PC-9 (cell line): Measurements from ENCODE around the gene PNPO.

Experiments used
- EZH2 ChIP-seq: fragments of 200-600 bp; sonication (generic); IDR thresholded peaks from 2 replicates; pipeline ENCODE4 v1.8.0; 2017; ENCODE audit warnings: antibody characterized with exemption, low read depth
- TF ChIP-seq, protein P1 (sequence below): fragments of 200-600 bp; sonication (generic); conservative IDR thresholded peaks from 2 replicates; pipeline ENCODE4 v1.6.1; 2017; ENCODE audit warnings: mixed run types, antibody characterized with exemption, mild to moderate bottlenecking, moderate library complexity

DNA sequence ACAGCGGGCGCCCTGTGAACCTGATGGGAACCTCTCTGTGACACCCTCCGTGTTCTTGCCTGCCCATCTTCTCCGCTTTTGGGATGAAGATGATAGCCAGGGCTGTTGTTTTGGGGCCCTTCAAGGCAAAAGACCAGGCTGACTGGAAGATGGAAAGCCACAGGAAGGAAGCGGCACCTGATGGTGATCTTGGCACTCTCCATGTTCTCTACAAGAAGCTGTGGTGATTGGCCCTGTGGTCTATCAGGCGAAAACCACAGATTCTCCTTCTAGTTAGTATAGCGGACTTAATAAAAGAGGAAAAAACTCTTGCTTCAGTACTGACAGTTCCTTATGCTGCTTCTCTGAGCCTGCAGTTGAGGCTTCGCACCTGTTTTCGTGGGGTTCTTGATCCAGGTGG is 40.1 kb downstream of the PNPO start:
- TF ChIP-seq EZH2 = no peak
- TF ChIP-seq, protein P1, sequence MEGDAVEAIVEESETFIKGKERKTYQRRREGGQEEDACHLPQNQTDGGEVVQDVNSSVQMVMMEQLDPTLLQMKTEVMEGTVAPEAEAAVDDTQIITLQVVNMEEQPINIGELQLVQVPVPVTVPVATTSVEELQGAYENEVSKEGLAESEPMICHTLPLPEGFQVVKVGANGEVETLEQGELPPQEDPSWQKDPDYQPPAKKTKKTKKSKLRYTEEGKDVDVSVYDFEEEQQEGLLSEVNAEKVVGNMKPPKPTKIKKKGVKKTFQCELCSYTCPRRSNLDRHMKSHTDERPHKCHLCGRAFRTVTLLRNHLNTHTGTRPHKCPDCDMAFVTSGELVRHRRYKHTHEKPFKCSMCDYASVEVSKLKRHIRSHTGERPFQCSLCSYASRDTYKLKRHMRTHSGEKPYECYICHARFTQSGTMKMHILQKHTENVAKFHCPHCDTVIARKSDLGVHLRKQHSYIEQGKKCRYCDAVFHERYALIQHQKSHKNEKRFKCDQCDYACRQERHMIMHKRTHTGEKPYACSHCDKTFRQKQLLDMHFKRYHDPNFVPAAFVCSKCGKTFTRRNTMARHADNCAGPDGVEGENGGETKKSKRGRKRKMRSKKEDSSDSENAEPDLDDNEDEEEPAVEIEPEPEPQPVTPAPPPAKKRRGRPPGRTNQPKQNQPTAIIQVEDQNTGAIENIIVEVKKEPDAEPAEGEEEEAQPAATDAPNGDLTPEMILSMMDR = no peak
